Chondrocyte (in vitro differentiated cells): ENCODE measurements around the gene ZCCHC17. TPM values are rescaled to one million over a fixed set of nuclear protein-coding genes. Genes with fewer than 3 reads are reported as not detected.

Experiments
- DNase-seq: peaks from one replicate; pipeline ENCODE4 v3.0.0; 2021; ENCODE audit warnings: mixed read lengths, low spot score
- H3K27ac Mint-ChIP-seq: one replicate; pipeline ENCODE4 v1.8.0; 2021; ENCODE audit warnings: mild to moderate bottlenecking, moderate library complexity, mixed read lengths; ENCODE audit not compliant: unreplicated experiment
- H3K27me3 Mint-ChIP-seq: 2 replicates; pipeline ENCODE4 v1.8.0; 2021; ENCODE audit warnings: low read depth, mixed read lengths
- H3K36me3 Mint-ChIP-seq: 2 replicates; pipeline ENCODE4 v1.8.0; 2021; ENCODE audit warnings: low read depth, mixed read lengths
- H3K4me1 Mint-ChIP-seq: 2 replicates; pipeline ENCODE4 v1.8.0; 2021; ENCODE audit warnings: low read depth, mild to moderate bottlenecking, mixed read lengths
- H3K4me3 Mint-ChIP-seq: one replicate; pipeline ENCODE4 v1.8.0; 2021; ENCODE audit warnings: mild to moderate bottlenecking, moderate library complexity, mixed read lengths; ENCODE audit not compliant: unreplicated experiment
- H3K9me3 Mint-ChIP-seq: 2 replicates; pipeline ENCODE4 v1.8.0; 2021; ENCODE audit warnings: low read depth, mixed read lengths
- CTCF ChIP-seq: fragments of 200-600 bp; sonication (generic); IDR thresholded peaks from 2 replicates; pipeline ENCODE4 v1.5.0; 2021; ENCODE audit warnings: antibody characterized with exemption, mild to moderate bottlenecking, moderate library complexity
- total RNA-seq: library from RNA; stranded (reverse); gene quantifications from 3 replicates; pipeline ENCODE4 v1.2.1, GENCODE V29; 2021

Gene ZCCHC17
- total RNA-seq, 1 donor from 2014 or later, result 31.1 TPM

- DNase-seq, result no peak
- TF ChIP-seq CTCF, result no peak
- Mint-ChIP-seq H3K27ac (no peak overlapping the region), H3K4me1 (no peaks in the 10 kb centered on the region), H3K9me3 (no peaks in the 10 kb centered on the region), H3K36me3 (peaks cover 13% of the 10 kb centered on the region), H3K4me3 (no peak overlapping the region), H3K27me3 (no peaks in the 10 kb centered on the region)
Measured at GRCh38 chr1:31324992-31325391, 28.2 kb downstream of the ZCCHC17 start.

GRCh38 chr1:31326461-31326860 is 29.6 kb downstream of the ZCCHC17 start:
- H3K27ac Mint-ChIP-seq, result no peak overlapping the region
- H3K27me3 Mint-ChIP-seq, result no peaks in the 10 kb centered on the region
- no peak for TF ChIP-seq CTCF
- H3K4me3 Mint-ChIP-seq, result no peak overlapping the region
- no peak for DNase-seq
- no peaks in the 10 kb centered on the region for H3K4me1 Mint-ChIP-seq
- peaks cover 4% of the 10 kb centered on the region for H3K36me3 Mint-ChIP-seq
- H3K9me3 Mint-ChIP-seq, result no peaks in the 10 kb centered on the region

GRCh38 chr1:31327381-31327780 is 30.5 kb downstream of the ZCCHC17 start:
- Mint-ChIP-seq H3K27ac (no peak overlapping the region), H3K36me3 (peaks cover 4% of the 10 kb centered on the region), H3K4me1 (no peaks in the 10 kb centered on the region), H3K4me3 (no peak overlapping the region), H3K9me3 (no peaks in the 10 kb centered on the region), H3K27me3 (no peaks in the 10 kb centered on the region)
- TF ChIP-seq CTCF, result no peak
- no peak for DNase-seq

DNA sequence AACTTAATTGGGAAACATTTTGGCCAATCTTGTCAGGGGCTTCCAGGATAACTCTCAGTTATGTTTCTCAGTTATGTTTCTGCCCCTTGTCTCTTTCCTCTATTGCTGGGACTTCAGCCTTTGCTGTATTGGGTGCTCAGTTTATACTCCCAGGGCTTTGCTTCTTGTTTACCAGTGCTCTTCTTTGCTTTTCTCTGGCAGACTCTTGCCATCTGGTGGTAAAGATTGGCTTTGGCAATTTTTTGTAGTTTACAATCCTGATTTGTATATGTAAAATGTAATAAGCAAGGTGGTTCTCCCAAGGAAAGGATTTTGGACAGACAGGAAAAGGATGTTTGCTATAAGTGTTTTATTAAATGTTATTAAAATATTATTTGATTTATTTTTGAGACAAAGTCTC is 38.2 kb downstream of the ZCCHC17 start:
- Mint-ChIP-seq H3K27me3 (no peaks in the 10 kb centered on the region), H3K4me1 (no peaks in the 10 kb centered on the region), H3K36me3 (peaks cover 12% of the 10 kb centered on the region), H3K9me3 (no peaks in the 10 kb centered on the region), H3K27ac (no peak overlapping the region), H3K4me3 (no peak overlapping the region)
- TF ChIP-seq CTCF, result peak; percentile 82
- no peak for DNase-seq

- Mint-ChIP-seq H3K9me3 (no peaks in the 10 kb centered on the region), H3K36me3 (peaks cover 8% of the 10 kb centered on the region)
Measured at GRCh38 chr1:31336687-31337467, 40.0 kb downstream of the ZCCHC17 start.

More at GRCh38 chr1:31336687-31337467, 40.0 kb downstream of the ZCCHC17 start:
- Mint-ChIP-seq H3K4me1 (no peaks in the 10 kb centered on the region), H3K27me3 (no peaks in the 10 kb centered on the region), H3K27ac (no peak overlapping the region), H3K4me3 (no peak overlapping the region)
- TF ChIP-seq CTCF, result no peak
- DNase-seq, result no peak
